HG03108 (cell line): ENCODE data around the gene COPS7A.

Source experiments
- ATAC-seq: cut with Tn5 transposase; IDR thresholded peaks from one replicate; pipeline ENCODE4 v1.9.1; 2021; ENCODE audit warnings: moderate library complexity; ENCODE audit not compliant: unreplicated experiment

The COPS7A gene

DNA sequence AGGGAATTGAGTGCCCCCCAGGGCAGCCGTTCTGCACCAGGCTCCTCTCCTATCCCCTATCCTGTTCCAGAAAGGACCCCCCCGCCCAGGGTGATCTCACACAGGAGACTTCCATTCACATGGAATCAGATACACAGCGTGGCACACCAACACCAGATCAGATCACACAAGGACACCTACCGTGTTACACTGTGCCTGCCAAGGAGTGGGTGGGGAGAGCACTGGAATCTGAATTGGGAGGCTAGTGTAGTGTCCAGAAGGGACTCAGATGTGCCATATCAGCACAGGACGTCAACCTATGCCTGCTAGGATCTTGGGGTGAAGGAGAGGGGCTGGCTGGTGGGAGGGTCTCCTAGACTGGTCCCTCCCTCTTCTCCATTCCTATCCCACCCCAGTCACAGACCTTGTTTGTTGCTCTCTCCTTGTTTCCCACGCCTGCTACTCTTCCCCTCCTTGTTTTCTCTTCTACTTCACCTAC lies 44.6 kb downstream of the COPS7A start:
- no peak for ATAC-seq

GRCh38 chr12:6768990-6769389 lies 45.1 kb downstream of the COPS7A start:
- no peak for ATAC-seq

DNA sequence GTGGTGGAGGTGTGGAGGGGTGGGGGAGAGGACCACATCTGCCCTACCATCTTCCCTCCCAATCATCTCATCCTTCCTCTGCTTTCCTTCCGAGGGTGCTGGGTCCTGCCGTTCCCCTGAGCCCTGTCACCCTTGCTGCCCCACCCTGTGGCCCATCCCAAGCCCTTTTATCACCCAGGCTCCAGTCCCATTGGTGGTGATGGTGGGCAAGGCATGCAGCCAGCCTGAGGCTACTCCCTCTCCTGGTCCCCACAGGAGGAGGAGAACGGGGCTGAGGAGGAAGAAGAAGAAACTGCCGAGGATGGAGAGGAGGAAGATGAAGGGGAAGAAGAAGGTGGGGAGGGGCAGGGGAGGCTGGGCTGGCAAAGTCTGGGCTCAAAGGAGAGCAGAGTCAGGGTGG lies 45.8 kb downstream of the COPS7A start:
- no peak for ATAC-seq

DNA sequence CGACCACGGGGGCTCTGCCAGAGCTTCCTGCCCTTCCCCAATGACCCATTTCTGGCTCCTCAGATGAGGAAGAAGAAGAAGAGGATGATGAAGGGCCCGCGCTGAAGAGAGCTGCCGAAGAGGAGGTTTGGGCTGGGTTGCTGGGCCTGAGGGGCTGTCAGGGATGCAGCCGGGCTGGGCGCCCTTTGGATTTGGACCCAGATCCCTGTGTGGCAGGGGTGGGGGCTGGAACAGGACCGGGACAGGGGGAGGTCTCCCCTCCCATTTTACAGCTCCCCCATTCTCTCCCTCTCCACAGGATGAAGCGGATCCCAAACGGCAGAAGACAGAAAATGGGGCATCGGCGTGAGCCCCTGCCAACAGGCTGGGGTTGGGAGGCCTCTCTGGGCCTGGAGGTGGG lies 46.2 kb downstream of the COPS7A start:
- no peak for ATAC-seq

GRCh38 chr12:6770600-6770999 lies 46.8 kb downstream of the COPS7A start:
- no peak for ATAC-seq

GRCh38 chr12:6771091-6771495 lies 47.2 kb downstream of the COPS7A start:
- ATAC-seq: no peak

DNA sequence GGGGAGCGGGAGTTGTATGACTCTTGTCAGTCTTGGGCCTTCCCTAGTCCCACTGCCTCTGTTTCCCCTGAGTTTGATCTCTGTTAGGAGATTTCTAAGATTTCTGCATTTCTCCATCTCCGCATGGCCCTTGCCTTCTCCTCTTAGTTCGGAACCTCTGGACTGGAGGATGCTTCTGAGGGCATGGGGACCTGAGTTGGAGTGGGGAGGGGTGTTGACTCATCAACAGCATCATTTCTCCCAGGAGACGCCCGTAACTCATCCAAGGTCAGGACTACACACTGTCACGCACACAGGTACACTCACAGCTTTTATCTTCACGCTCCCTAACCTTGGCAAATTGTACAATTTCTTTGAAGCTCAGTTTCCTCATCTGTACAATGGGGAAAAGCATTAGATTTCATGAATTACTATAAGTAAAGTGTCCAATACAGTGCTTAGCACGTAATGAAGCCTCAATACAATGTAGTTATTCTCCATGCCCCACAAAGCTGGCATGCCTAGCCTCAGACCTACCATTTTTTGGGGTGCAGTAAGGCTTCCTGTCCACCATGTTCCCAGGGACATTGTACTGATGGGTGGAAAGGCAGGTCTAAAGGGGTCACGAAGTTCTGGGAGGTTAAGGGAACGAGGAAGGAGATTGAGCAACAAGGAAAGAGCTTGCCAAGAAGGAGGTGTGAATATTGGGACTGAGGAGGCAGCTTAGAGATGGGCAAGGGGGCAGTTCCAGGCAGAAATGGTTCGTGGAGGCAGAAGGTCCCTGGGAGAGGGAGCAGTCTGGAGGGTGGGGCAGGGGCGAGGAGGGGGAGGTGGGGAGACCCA lies 47.9 kb downstream of the COPS7A start:
- no peak for ATAC-seq

DNA sequence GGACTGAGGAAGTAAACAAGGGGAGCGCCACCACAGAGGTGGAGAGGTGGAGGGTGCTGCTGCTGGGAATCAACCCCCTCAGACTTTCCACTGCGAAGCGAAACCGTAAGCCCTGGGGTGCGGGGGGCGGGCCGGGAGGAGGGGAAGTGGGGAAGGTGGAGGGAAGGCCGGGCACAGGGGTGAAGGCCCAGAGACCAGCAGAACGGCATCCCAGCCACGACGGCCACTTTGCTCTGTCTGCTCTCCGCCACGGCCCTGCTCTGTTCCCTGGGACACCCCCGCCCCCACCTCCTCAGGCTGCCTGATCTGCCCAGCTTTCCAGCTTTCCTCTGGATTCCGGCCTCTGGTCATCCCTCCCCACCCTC lies 48.5 kb downstream of the COPS7A start, which contains the start of gene LAG3:
TSS of gene LAG3 (plus strand) at position 190 of the 365 bp plus-strand sequence. CDS start 333 bp downstream, outside the sequence.
- ATAC-seq: no peak

DNA sequence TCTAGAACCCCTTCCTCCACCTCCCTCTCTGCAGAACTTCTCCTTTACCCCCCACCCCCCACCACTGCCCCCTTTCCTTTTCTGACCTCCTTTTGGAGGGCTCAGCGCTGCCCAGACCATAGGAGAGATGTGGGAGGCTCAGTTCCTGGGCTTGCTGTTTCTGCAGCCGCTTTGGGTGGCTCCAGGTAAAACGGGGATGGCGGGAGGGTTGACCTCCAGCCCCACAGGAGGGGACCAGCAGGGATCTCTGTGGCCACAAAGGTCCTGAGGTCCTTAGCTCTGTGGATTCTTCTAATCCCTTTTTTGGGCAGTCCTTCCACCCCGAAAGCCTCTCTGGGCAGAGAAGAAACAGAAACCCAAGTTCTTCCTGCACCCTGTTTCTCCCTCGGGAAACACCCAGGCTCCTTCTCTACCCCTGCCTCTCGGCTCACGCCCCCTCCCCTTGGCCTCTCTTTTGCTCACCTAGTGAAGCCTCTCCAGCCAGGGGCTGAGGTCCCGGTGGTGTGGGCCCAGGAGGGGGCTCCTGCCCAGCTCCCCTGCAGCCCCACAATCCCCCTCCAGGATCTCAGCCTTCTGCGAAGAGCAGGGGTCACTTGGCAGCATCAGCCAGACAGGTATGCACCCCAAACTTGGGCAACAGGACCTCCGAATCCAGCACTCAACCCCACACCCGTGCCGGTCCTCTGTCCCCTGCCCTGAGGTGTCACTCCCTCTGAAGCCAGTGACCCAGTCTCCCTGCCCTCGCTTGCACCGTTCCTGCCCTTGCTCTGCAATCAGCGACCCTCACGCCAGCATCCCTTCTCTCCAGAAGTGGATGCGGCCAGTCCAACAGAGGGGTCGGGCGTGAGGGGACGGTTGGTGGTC lies 49.1 kb downstream of the COPS7A start:
- no peak for ATAC-seq

DNA sequence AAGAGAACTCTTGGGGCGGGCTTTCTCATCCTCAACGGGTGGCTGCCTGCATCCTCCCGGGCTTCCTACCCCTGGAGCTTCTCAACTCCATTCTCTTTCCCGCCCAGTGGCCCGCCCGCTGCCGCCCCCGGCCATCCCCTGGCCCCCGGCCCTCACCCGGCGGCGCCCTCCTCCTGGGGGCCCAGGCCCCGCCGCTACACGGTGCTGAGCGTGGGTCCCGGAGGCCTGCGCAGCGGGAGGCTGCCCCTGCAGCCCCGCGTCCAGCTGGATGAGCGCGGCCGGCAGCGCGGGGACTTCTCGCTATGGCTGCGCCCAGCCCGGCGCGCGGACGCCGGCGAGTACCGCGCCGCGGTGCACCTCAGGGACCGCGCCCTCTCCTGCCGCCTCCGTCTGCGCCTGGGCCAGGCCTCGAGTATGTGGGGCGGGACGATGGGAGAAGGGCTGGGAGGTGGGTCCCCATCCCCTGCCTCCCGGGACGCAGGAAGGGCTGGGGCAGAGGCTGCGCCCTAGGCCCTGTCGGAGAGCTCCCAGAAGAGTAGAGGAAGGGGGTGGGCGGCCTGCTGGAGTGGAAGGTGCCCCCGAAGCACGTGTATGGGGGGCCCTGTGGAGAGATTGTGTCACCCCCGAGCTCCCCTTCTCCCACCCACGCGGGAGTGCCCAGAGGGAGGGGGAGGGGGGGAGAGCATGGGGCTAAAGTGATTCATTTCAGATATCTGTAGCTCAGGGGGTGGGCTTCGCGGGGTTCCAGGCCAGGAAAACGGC lies 49.9 kb downstream of the COPS7A start:
- ATAC-seq: no peak

GRCh38 chr12:6774499-6775062 lies 50.7 kb downstream of the COPS7A start:
- ATAC-seq: no peak

- no peak for ATAC-seq
Observed at GRCh38 chr12:6775185-6776174, 51.6 kb downstream of the COPS7A start.

GRCh38 chr12:6777386-6777785 lies 53.5 kb downstream of the COPS7A start:
- ATAC-seq: no peak

- no peak for ATAC-seq
Observed at GRCh38 chr12:6778217-6778573, 54.3 kb downstream of the COPS7A start.

DNA sequence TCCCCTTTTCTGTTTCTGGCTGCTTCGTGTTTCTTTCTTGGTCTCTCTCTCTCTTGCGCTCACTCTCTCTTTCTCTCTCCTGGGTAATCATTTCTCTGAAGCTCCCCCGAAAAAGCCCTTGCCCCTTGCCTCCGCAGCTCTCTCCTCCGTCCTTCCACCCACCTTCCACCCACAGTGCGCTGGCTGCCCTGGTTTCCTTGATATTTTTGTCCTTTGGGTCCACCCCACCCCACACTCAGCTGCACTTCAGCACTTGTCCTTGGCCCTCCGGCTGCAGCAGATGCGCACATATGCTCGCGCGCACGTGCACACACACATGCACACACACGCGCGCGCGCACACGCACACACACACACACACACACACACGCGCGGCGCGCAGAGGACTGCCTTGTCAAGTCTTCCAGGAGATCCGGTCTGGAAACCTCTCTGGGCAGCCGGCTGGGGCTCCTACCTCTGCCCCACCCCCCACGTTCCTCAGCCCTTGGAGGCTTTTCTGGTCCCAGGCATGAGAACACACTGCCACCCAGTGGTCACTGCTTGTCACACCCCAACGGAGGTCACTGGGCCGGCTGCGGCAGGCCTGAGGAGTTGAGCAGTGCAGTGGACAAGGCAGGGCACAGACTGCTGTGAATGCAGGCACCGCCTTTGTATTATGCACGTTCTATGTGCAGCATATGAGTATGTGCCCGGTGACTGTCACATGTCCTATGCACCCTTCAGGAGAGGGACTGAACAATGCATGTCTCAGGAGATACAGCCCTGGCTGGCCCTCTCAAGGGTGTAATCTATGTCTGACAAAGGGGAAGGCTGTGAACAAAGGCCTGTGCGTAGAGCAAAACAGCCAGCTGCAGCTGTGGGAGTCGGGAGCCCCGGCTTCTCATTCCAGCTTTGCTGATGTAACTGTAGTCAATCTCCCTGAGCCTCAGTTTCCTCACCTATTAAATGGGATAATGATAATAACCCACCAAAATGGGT lies 55.0 kb downstream of the COPS7A start:
- peak; percentile 83 for ATAC-seq

- ATAC-seq: no peak
Observed at GRCh38 chr12:6779708-6780432, 56.0 kb downstream of the COPS7A start.

- ATAC-seq: no peak
Observed at GRCh38 chr12:6780573-6780972, 56.7 kb downstream of the COPS7A start.
